HG03135 (cell line): ENCODE data around the gene RTN4IP1.

Experiments used
- ATAC-seq: cut with Tn5 transposase; IDR thresholded peaks from one replicate; pipeline ENCODE4 v1.9.1; 2021; ENCODE audit warnings: mild to moderate bottlenecking, moderate library complexity; ENCODE audit not compliant: unreplicated experiment

Gene RTN4IP1, protein sequence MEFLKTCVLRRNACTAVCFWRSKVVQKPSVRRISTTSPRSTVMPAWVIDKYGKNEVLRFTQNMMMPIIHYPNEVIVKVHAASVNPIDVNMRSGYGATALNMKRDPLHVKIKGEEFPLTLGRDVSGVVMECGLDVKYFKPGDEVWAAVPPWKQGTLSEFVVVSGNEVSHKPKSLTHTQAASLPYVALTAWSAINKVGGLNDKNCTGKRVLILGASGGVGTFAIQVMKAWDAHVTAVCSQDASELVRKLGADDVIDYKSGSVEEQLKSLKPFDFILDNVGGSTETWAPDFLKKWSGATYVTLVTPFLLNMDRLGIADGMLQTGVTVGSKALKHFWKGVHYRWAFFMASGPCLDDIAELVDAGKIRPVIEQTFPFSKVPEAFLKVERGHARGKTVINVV

DNA sequence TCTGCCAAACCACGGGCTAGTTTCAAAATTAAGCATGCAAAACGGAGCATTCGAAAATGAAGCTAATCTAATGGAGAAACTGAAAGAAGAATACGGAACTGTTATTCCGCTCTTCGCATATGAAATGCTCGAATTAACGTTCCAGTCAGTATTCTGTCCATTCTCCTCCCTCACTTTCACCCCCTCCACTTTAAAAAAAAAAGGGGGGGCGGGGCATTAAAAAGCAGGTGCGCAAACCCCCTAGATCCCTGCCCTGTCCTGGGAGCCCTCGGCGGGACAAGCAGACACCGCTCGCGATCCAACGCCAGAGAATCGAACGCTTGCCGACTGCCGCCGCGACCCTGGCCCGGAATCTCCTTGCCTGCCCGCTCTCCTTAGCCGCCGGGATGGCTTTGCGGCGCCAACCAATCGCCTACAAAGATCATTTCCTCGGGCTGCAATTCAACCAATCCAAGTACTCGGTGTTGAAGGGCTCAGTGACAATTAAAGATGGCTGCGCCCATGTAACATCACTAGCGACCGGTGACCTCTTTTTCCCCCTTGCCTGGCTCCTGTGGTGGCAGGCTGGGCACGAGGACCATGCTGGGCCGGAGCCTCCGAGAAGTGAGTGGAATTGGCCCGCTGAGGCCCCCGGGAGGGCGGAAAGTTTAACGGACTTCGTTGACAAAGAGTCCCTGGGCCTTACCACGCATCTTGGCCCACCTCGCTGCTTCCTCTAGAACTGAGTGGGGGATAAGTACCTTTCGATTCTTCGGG lies at the start of gene RTN4IP1, which contains the start of gene QRSL1:
TSS of gene RTN4IP1 (minus strand) at position 396 of the 756 bp plus-strand sequence. CDS start 477 bp downstream, outside the sequence.
TSS of gene QRSL1 (plus strand) at position 476 of the 756 bp plus-strand sequence. CDS start at position 580, 104 bp downstream.
- peak; percentile 76 for ATAC-seq

DNA sequence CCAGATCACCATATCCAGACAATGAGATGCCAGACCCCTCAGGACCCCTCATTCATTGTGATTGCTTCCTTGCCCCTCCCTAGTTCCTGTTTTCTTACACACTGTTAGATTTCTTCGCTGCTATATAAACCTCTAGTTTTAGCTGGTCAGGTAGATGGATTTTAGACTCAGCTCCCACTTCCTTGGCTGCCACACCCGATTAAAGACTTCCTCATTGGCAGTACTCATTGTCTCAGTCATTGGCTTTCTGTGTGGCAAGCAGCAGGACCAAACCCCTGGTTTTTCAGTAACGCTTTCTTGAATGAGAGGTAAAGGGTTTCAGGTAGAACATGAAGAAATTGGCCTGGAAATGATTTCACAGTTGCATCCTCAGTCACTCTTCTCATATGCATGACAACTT lies 48.0 kb upstream of the RTN4IP1 start:
- ATAC-seq, result no peak

DNA sequence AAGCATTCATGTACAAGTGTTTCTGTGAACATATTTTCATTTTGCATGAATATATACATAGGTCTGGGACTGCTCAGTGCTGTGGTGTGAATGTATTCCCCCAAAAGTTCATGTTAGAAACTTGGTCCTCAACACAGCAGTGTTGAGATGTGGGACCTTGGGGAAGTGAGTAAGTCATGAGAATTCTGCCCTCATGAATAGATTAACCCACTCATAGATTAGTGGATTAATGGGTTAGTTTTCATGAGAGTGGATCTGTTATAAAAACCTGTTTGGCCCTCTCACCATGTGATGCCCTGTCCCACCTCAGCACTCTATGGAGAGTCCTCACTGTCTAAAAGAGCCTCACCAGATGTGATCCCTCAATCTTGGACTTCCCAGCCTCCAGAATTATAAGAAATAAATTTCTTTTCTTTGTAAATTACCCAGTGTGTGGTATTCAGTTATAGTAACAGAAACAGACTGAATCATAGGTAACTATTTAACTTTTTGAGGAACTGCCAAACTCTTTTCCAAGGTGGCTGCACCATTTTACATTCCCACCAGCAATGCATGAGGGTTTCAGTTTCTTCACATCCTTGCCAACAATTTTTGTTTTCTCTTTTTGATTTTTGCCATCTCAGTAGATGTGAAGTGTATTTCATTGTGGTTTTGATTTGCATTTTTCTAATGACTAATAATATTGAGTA lies 45.4 kb upstream of the RTN4IP1 start:
- ATAC-seq, result no peak

DNA sequence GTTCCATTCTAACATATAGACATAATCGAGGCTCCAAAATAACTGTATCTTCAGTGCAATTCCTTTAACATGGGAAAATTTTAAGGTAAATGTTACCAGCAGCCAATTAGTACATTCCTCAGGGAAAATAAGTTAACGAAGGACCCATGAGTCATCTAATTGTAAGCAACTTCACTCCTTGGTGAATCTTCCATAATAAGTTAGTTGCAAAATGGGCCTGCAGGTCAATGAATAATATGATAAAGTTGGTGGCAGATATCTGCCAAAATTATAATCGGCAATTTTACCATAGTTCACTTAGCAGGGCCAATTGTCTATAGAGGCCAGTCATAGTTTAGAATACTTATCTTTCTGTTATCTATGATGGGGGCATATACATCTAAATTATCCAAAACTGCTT lies 42.4 kb upstream of the RTN4IP1 start:
- no peak for ATAC-seq

DNA sequence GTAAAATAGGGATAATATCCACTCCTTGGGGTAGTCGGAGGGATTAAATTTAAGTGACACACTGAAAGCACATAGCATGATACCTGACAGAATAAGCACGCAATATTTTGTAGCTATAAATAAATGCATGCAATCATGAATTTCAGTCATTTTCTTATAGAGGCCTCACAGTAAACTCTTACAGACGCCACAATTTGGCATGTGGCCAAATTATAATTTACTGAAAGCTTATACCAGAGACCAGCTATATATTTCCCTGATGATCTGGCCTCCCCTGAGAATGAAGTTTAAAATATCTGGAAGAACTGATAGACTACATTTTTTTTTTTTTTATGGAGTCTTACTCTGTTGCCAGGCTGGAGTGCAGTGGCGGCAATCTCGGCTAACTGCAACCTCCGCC lies 40.9 kb upstream of the RTN4IP1 start:
- ATAC-seq, result no peak

DNA sequence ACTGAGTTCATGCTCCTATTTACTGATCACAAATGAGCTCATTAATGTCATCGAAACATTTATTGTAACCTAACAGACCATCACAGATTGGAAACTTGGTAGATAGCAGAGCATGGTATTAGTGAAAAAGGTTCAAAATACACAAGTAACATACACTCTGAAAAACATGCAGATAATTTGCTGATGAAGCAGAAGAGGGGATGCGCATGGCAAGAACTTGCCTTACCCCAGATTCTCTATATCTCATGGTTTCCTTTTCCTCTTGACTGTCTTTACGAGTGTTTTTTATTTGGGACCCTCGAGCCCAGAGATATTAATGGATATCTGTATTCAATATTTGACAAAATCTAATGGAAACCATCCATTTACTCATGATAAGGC lies 37.7 kb upstream of the RTN4IP1 start:
- no peak for ATAC-seq

DNA sequence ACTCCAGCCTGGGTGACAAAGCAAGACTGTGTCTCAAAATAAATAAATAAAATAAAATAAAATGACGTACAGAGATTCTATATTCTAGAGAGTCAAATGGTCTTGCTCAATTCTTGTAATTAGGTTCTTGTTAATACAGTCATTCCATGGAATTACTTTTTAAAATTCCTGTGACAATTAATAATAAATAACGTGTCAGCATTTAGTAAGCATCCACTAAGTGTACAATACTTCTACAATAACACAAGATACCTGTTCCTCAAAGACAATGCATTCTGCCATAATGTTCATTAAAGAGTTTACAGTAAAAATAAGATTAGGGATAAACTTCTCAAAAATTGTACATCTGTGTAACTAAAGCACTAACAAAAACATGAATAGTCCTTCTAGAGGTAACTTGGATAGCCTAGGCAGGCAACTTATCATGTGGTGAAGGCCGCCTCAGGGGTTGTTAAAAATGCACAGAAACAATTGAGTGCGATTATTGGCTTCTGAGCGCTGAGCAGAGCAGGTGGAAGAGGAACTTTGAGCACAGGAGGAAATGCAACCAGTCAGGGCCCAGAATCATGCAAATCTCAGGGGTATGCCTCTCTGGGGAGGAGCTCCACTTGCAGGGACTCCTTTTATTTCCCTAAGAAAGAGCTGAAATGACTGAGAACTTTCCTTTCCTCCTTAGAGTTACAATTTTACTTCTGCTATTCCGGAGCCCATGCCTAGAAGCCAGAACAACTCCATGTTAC lies 37.2 kb upstream of the RTN4IP1 start:
- peak; percentile 98 for ATAC-seq

DNA sequence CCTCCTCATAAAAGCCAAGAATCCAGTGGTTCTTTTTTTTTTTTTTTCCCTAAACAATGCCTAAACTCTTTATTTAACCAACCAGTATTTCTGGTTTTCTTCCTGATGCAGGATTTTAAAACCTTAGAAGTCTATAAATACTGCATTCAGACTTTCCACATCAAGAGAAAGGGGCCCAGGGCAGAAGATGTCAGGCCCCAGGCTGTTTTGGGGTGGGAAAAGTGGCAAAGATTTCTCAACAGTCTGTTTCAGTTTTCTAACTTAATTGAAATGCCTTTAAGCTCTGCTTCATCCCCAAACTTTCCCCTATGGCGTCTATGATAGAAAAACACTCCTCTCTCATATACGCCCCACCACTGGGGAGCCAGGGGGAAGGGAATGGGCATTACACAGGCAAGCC lies 33.2 kb upstream of the RTN4IP1 start:
- ATAC-seq, result no peak

DNA sequence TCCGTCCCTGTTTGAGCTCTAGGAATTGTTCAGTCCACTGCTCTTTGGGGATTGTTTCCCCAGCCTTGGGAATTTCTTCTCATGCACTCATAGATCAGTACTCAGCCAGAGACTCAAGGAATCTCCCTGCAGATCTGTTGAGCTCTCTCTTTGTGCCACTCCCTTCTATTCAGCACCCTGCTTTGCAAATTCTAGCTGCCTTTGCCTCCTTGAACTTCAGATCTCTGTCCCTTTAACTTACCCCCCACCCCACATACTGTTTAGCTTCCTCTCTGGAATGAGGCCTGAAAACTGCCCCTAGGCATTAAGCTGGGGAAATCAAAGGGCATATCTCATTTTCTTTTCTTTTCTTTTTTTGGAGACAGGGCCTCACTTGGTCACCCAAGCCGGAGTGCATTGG lies 30.6 kb upstream of the RTN4IP1 start:
- no peak for ATAC-seq

DNA sequence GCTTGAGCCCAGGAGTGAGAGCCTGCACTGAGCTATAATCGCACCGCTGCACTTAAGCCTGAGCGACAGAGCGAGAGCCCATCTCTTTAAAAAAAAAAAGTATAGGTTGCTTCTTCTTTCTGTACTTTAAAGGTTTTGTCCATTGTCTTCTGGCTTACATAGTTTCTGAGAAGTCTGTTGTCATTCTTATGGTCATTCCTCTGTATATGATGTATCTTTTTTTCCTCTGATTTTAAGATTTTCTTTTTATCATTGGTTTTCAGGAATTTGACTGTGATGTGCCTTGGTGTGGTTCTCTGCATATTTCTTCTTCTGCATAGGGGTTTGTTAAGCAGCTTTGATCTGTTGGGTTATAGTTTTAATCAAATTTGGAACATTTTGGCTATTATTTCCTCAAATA lies 29.2 kb upstream of the RTN4IP1 start:
- ATAC-seq, result no peak

DNA sequence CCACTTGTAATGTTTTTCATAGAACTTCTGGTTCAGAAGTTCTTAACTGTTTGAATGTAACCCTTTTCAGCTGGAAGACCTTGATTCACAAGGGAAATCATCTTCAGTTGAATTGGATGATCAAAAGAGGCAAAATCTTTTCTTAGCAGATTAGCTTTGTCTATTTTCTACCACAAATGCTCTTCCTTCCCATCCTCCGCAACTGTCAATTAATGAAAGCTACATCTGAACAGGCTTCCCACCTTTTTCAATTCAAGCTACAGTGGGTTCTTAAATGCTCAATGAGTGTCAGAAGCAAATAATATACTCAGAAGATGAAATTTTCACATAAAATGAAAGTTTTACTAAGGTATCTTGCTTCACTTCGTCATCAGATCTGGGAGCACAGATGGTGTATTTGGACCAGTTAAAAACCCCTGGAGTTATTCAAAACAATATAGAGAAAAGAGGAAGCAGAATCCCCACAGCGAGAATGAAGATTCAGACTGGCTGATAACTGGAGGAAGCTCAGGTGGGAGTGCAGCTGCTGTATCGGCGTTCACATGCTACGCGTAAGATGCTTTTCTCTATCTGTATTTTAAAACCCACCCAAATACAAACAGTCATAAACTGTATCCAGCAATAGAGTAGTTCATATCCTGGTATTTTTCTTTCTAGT lies 19.5 kb upstream of the RTN4IP1 start:
- peak; percentile 79 for ATAC-seq

DNA sequence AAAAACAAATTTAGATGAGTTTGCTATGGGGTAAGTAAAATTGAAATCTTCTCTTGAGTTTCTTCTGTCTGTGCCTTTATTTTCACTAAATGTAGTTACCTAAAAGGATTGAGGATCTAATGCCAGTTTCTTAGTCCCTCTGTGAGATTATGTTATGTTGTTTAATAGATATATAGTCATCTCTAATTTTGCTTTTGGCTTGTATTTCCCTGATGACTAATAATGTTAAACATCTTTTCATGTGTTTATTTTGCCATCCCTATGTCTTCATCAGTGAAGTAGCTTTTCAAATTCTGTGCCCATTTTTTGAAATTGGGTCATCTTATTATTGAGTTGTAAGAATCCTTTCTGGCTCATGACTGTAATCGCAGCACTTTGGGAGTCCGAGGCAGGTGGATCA lies 13.8 kb upstream of the RTN4IP1 start:
- no peak for ATAC-seq

DNA sequence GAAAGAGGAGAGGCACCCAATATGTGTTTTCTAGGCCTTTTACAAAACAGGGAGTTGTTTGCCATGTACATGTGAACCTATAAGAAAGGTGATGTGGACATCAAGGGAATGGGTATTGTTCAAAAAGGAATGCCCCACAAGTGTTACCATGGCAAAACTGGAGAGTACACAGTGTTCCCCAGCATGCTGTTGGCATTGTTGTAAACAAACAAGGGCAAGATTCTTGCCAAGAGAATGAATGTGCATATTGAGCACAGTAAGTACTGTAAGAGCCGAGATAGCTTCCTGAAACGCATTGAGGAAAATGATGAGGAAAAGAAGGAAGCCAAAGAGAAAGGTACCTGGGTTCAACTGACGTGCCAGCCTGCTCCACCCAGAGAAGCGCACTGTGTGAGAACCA lies 13.2 kb upstream of the RTN4IP1 start:
- ATAC-seq, result no peak

DNA sequence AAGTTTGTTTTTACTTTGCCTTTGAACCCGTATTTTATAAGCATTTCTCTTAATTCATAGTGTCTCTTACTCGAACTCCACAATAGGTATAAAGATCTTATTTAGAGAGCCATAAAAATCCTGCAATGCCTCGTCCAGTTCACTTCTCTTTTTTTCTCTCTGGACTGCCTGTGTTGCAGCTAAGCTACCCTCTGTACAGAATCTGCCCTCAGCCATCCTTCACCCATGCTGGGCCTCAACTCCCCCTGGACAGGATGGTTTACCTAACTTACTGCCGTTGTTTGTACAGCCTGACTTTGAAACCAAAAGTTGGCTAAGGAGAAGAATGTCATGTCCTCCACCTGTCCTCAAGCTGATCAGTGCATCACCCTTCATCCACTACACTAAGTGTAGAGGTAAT lies 10.5 kb upstream of the RTN4IP1 start:
- ATAC-seq, result no peak

DNA sequence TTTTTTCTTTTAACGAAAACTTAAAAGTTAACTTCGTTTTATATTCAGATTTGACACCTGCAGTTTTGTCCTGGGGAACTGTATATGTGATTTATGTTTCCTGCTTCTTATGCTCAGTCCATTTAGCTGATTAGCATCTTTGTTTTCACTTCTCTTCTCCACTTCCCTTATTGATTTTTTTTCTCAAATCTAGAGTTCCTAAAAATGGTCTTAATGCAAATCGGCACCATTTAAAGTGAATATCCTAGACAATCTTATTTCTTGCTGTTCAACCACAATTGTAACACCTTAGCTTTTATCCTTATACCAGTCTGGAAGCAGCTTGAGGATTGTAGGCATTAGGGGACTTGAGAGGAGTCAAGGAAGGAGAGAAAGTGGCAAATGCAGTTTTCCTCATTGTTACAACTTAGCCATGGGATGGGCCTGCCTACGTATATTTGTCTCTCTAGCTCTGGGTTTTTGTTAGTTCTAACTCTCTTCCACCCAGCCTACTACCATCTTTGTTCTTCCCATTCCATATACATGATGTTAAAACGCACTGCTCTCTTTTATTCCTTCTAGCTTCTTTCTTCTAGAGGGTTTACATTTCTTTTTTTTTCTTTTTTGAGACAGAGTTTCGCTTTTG lies 8.5 kb upstream of the RTN4IP1 start:
- ATAC-seq, result peak; percentile 74

DNA sequence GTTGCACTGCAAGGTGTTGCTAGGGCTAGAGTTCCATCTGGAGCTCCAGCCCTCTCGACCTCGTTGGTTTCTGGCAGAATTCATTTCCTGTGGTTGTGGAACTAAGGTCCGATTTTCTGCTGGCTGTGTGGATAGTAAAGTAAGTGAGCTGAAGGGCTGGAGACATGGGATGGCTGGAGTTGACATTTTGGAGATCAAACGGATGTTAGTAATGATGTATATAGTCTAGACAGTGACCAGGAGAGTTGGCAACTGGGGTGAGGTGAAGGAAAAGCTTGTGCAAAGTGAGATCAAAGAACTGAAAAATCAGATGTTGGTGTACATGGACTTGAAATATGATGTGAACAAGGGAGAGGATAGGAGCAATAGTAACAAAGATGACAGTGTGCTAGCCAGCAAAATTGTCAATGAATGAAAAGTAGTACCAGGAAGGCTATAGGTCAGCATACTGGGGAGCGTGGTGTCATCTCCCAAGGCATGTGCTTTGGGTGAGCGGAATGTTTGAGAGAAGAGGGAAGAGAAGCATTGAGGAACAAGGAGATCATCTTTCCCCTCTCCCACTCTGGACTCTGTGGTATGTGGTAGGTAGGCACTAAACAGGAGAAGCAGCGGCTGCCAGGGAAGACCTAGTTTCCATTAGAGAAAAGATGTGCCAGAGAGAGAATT lies 7.9 kb upstream of the RTN4IP1 start:
- peak; percentile 30 for ATAC-seq

DNA sequence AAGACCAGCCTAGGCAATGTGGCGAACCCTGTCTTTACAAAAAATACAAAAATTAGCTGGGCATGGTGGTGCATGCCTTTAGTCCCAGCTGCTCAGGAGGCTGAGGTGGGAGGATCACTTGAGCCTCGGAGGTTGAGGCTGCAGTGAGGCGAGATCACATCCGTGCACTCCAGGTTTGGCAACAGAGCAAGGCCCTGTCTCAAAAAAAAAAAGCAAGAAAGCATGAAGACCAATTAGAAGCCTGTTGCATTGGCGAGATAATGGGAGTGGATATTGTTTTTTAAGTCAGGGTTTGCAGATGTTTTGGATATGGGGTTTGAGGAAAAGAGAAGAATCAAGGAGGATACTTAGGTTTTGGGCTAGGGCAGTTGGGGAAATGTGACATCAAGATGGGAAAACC lies 5.3 kb upstream of the RTN4IP1 start:
- ATAC-seq, result no peak

DNA sequence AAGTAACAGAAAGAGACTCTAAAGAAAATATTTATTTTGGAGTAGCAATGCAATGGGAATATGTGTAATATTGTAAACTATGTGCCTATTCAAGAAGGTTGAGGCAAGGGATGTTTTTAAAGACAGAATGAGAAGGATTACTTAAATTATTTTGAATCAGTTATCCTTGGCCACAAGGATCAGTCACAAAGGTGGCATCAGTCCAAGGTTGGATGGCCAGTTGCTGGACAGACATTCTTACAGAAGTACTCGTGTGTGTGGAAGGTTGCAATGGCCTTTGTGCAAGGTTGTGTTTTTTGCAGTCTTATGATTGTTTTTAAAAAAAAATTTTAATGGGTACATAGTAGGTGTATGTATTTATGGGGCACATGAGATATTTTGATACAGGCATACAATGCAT lies 2.0 kb upstream of the RTN4IP1 start:
- no peak for ATAC-seq

DNA sequence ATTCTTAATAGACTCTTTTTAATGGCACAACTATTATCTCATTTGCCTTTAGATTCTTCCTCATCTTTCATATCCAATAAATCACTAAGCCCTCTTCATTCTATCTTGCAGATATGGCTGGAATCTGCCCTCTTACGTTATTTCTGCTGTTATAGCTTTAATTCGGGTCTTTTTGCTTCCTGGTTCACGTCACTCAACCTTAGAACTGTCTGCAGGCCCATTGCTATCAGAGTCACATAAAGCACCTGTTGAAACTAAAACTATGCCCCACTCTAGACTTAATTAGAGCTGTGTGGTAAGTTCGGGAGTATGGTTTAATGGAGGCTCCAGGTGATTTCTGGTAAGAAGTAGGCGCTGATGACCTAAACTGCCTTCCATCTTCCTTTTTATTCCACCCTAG lies 1.1 kb upstream of the RTN4IP1 start:
- no peak for ATAC-seq

DNA sequence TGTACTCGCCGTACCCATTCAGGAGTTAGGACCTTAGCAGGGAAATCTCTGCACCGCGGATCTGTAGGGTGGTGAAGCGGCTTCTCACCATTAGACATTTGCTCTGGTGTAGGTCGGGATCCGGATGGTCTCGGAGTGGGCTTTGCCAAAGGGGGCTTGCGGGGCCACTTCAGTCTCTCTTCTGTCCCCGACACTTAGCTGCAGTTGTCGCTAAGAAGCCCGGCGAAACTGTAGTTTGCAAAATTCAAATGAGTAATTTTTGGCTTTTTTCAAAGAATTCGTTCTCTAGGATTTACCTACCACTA lies 513 bp upstream of the RTN4IP1 start:
- ATAC-seq, result no peak
